Tibial artery (tissue), 4 donors: Measurements from ENCODE around the gene CRIP3.

Experiments used
- DNase-seq, 2 donors: peaks; one replicate each; pipeline ENCODE4 v3.0.0-alpha.2; 2019
- H3K27ac ChIP-seq, 2 donors: fragments of 200-600 bp; sonication (generic) in 1 of 2; 1 replicate in 1 of 2; 2 replicates in 1 of 2; pipeline ENCODE4 v1.5.1; 2018 to 2019; ENCODE audit warnings: mild to moderate bottlenecking in 1 of 2
- H3K27me3 ChIP-seq, 2 donors: fragments of 200-600 bp; sonication (generic) in 1 of 2; one replicate each; pipeline versions ENCODE4 v1.5.1 to v1.6.0; 2016 to 2019
- H3K36me3 ChIP-seq, 3 donors: fragments of 200-600 bp; sonication (generic) in 2 of 3; one replicate each; pipeline ENCODE4 v1.5.1; 2016 to 2019; ENCODE audit warnings: mild to moderate bottlenecking in 2 of 3
- H3K4me1 ChIP-seq, 4 donors: fragments of 200-600 bp; sonication (generic) in 2 of 4; 1 replicate in 3 of 4; 2 replicates in 1 of 4; pipeline ENCODE4 v1.5.1; 2016 to 2019
- H3K4me3 ChIP-seq, 2 donors: fragments of 200-600 bp; sonication (generic) in 1 of 2; 1 replicate in 1 of 2; 2 replicates in 1 of 2; pipeline ENCODE4 v1.5.1; 2018 to 2019; ENCODE audit warnings: mild to moderate bottlenecking in 2 of 2
- H3K9me3 ChIP-seq, 3 donors: fragments of 200-600 bp; sonication (generic) in 1 of 3; one replicate each; pipeline ENCODE4 v1.5.1; 2016 to 2019
- intact Hi-C: fragments of 100-400 bp; cut with DNase I; formaldehyde crosslinking; loops from one replicate; pipeline ENCODE4 v1.15.0; 2023; ENCODE audit warnings: low total_unique reads
- TF ChIP-seq, protein P1 (sequence below), 2 experiments: fragments of 200-600 bp in 1 of 2; fragments of 450-650 bp in 1 of 2; IDR thresholded peaks; one replicate each; pipeline ENCODE4 v1.5.1; 2017 to 2019; ENCODE audit warnings: antibody characterized with exemption in 2 of 2, mild to moderate bottlenecking in 1 of 2, moderate library complexity in 1 of 2

Gene CRIP3

DNA sequence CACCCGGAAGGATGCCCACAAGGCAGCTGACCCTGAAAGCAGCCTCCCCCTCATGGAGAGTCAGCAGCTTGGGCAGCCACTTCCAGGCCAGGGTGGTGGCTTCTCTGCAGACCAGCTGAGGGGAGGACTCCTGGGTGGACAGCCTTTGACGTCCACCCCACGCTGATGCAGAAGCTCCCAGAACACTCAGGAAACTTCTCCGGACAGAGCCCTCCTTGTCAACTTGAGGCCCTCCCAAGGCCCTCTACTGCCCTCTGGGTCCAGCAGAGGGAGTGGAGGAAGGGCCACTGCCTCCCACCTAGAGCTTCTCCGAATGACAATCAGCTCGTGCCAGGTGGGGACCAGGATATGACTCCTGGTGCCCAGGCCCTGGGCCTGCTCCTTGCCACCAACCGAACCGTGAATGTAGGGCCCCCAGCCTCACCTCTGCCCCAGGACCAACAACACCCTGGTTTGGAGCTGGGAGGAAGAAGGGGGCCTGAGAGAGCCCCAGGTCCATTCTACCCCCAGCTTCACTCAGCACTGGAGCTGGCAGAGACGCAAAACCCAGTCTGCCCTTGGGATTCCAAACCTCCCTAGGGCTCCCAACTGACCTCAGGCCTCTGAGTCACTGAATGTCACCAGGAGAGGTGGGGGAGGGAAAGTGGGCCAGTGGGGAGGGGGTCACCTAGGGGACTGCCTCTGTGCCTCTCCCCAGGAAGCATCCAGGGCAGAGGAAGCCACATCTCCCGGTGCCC, 21.5 kb downstream of the CRIP3 start:
- H3K4me3 ChIP-seq: no peak overlapping the region
- peaks cover 0 to 44% of the 10 kb centered on the region in 2 donors for H3K27me3 ChIP-seq
- no peaks in the 10 kb centered on the region for H3K36me3 ChIP-seq
- H3K4me1 ChIP-seq: peaks cover 0 to 8% (median 0%) of the 10 kb centered on the region in 4 donors
- H3K9me3 ChIP-seq: no peaks in the 10 kb centered on the region
- DNase-seq: no peak
- no peak overlapping the region for H3K27ac ChIP-seq
- intact Hi-C loops: no loop called here
- TF ChIP-seq, protein P1, sequence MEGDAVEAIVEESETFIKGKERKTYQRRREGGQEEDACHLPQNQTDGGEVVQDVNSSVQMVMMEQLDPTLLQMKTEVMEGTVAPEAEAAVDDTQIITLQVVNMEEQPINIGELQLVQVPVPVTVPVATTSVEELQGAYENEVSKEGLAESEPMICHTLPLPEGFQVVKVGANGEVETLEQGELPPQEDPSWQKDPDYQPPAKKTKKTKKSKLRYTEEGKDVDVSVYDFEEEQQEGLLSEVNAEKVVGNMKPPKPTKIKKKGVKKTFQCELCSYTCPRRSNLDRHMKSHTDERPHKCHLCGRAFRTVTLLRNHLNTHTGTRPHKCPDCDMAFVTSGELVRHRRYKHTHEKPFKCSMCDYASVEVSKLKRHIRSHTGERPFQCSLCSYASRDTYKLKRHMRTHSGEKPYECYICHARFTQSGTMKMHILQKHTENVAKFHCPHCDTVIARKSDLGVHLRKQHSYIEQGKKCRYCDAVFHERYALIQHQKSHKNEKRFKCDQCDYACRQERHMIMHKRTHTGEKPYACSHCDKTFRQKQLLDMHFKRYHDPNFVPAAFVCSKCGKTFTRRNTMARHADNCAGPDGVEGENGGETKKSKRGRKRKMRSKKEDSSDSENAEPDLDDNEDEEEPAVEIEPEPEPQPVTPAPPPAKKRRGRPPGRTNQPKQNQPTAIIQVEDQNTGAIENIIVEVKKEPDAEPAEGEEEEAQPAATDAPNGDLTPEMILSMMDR (IDR thresholded peaks at IDR 0.05): no peak

DNA sequence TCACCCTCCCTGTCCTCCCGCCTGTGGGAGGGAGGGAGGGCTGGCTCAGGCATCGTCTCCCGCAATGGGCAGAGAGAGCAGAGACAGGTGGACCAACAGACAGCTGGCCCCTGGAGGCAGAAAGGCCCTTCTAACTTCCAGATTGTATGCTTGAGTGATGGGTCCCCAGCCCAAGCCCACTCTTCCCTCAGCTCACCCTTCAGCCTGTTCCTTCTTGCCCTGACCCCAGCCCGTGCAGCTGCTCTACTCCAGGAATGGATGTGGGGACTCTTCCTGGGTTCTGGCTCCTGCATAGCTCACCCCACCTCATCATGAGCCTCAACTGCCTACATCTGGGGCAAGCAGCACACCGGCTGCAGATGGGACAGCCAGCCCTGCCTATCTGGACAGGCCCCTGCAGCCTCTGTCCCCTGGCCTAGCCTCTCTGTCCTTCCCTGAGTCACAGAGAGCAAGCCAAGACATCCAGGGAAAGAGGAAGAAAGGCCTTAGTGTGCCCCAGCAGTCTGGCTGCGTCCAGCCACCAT, 22.1 kb downstream of the CRIP3 start:
- Histone ChIP-seq H3K4me1 (peaks cover 0 to 8% (median 0%) of the 10 kb centered on the region in 4 donors), H3K27ac (no peak overlapping the region), H3K36me3 (no peaks in the 10 kb centered on the region), H3K4me3 (no peak overlapping the region), H3K27me3 (peaks cover 0 to 44% of the 10 kb centered on the region in 2 donors), H3K9me3 (no peaks in the 10 kb centered on the region)
- TF ChIP-seq, protein P1 (IDR thresholded peaks at IDR 0.05): no peak
- intact Hi-C loops: no loop called here
- no peak for DNase-seq

DNA sequence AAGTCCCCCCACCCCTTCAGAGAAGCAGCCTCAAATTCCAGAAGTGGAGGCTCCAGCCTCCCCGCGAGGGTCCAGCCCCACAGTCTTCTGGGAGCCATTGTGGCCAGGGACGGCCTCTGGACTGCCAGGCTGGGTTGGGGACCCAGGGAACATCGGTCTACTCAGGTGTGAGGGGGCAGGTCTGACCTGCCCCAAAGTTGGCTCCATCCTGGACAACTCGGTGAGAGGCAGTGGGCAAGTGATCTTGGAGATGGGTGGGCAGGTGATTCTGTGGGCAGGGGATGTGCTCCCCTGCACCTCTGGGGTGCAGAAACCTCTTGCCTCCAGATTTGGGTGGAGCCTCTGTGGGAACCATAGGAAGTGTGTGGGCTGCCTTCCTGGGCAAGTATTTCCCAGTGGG, 22.8 kb downstream of the CRIP3 start:
- no peak for DNase-seq
- TF ChIP-seq, protein P1 (IDR thresholded peaks at IDR 0.05): no peak
- peaks cover 0 to 44% of the 10 kb centered on the region in 2 donors for H3K27me3 ChIP-seq

DNA sequence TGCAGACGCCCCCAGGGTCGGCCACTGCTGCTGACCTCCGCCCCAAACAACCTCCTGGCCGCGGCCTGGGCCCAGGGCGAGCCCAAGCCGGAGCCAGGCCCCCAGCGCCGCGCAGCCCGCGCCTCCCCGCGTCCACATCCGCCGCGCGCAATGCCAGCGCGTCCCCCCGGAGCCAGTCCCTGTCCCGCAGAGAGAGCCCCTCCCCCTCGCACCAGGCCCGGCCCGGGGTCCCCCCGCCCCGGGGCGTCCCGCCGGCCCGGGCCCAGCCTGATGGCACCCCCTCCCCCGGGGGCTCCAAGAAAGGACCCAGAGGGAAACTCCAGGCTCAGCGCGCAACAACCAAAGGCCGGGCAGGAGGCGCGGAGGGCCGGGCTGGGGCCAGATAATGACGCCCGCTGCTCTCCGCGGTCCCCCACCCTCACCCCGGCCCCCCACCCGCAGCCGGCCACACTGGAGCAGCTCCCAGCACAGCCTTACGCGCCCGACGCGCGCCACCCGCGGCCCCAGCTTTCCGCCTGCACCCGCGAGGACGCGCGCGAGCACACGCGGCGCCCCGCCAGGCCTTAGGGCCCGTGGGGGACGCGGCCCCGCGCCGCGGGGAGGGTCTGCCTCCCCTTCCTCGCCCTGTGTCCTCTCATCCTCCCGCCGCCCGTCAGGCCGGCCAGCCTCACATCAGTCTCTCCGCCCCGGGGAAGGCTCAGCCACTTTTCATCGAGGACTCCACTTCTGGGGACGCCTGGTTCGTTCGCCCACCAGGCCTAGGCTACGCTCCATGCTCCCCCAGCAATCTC, 23.4 kb downstream of the CRIP3 start:
- TF ChIP-seq, protein P1 (IDR thresholded peaks at IDR 0.05): no peak
- no peak overlapping the region for H3K27ac ChIP-seq
- no peaks in the 10 kb centered on the region for H3K36me3 ChIP-seq
- intact Hi-C loops: no loop called here
- no peak for DNase-seq
- no peaks in the 10 kb centered on the region for H3K9me3 ChIP-seq
- H3K4me3 ChIP-seq: peak overlapping the region in 1 of 2 donors; percentile 21
- H3K27me3 ChIP-seq: peaks cover 0 to 44% of the 10 kb centered on the region in 2 donors
- H3K4me1 ChIP-seq: peaks cover 0 to 8% (median 0%) of the 10 kb centered on the region in 4 donors

More for the DNA sequence above, 22.8 kb downstream of the CRIP3 start:
- Histone ChIP-seq H3K4me1 (peaks cover 0 to 8% (median 0%) of the 10 kb centered on the region in 4 donors), H3K36me3 (no peaks in the 10 kb centered on the region), H3K9me3 (no peaks in the 10 kb centered on the region), H3K4me3 (no peak overlapping the region), H3K27ac (no peak overlapping the region)
- intact Hi-C loops: no loop called here

DNA sequence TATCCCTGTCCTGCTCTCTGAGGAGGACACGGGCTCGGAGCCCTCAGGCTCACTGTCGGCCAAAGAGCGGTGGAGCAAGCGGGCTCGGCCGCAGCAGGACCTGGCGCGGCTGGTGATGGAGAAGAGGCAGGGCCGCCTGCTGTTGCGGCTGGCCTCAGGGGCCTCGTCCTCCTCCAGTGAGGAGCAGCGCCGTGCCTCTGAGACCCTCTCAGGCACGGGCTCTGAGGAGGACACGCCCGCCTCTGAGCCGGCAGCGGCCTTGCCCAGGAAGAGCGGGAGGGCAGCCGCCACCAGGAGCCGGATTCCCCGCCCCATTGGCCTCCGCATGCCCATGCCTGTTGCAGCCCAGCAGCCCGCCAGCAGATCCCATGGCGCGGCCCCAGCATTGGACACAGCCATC, 24.7 kb downstream of the CRIP3 start:
- no peak overlapping the region for H3K4me3 ChIP-seq
- H3K27me3 ChIP-seq: peaks cover 0 to 44% of the 10 kb centered on the region in 2 donors
- DNase-seq: no peak
- no peak overlapping the region for H3K27ac ChIP-seq
- peaks cover 0 to 8% (median 0%) of the 10 kb centered on the region in 4 donors for H3K4me1 ChIP-seq
- H3K9me3 ChIP-seq: no peaks in the 10 kb centered on the region
- intact Hi-C loops: no loop called here
- TF ChIP-seq, protein P1 (IDR thresholded peaks at IDR 0.05): no peak
- H3K36me3 ChIP-seq: no peaks in the 10 kb centered on the region
